Measurements from ENCODE around the gene PIK3R6. TPM values are rescaled to one million over a fixed set of nuclear protein-coding genes. Genes with fewer than 3 reads are reported as not detected.

PIK3R6 gene
- total RNA-seq, 1 experiment from 2014 or later: not detected

DNA sequence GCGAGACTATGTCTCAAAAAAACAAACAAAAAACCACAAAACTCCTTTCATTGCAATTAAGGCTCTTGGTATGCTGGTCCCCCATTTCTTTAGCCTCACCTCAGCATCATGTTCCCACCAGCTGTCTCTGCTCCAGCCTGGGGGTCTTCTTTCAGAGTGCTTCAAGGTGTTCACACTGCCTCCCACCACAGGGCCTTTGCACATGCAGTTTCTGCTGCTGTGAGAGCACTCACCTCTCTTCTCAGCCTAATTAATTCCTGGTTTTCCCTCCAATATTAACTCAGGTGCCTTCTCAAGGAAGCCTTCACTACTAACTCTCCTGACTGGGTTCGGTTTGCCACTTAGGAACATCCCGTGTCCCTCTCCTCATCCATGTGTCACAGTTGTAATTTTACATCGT lies 15.9 kb upstream of the PIK3R6 start:
- TF ChIP-seq, protein P1, sequence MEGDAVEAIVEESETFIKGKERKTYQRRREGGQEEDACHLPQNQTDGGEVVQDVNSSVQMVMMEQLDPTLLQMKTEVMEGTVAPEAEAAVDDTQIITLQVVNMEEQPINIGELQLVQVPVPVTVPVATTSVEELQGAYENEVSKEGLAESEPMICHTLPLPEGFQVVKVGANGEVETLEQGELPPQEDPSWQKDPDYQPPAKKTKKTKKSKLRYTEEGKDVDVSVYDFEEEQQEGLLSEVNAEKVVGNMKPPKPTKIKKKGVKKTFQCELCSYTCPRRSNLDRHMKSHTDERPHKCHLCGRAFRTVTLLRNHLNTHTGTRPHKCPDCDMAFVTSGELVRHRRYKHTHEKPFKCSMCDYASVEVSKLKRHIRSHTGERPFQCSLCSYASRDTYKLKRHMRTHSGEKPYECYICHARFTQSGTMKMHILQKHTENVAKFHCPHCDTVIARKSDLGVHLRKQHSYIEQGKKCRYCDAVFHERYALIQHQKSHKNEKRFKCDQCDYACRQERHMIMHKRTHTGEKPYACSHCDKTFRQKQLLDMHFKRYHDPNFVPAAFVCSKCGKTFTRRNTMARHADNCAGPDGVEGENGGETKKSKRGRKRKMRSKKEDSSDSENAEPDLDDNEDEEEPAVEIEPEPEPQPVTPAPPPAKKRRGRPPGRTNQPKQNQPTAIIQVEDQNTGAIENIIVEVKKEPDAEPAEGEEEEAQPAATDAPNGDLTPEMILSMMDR (conservative IDR thresholded peaks at IDR 0.05): no peak
- H2BK15ac ChIP-seq (ENCODE audit: low read depth, low read length): no peak overlapping the region
- H3K18ac ChIP-seq (ENCODE audit: insufficient read length, low read depth, low read length): no peak overlapping the region
- WGBS (ENCODE audit: extremely low coverage, insufficient read length, low lambda C conversion rate): no CpG with 5 or more reads among the region's 4 CpGs
- H4K91ac ChIP-seq (ENCODE audit: insufficient read length, low read depth, low read length): no peak overlapping the region
- H3K36me3 Mint-ChIP-seq (ENCODE audit: insufficient read depth in 1 of 3, low read depth in 3 of 3): no peaks in the 10 kb centered on the region; a peak in 1 of 7 replicates
- H3K4me3 Mint-ChIP-seq: no peak overlapping the region
- no peaks in the 10 kb centered on the region for H3K9me3 ChIP-seq (ENCODE audit: control insufficient read depth, low read depth, low read length)
- no peak overlapping the region for H2BK5ac ChIP-seq (ENCODE audit: insufficient read length, low read length)
- no peaks in the 10 kb centered on the region; a peak in 1 of 5 replicates for H3K9me3 Mint-ChIP-seq
- H3K4ac ChIP-seq (ENCODE audit: low read depth, low read length): no peak overlapping the region
- H2BK12ac ChIP-seq (ENCODE audit: insufficient read length, low read depth, low read length): no peak overlapping the region
- no peak overlapping the region for H2BK20ac ChIP-seq (ENCODE audit: low read depth, low read length, poor library complexity, severe bottlenecking)
- no peak overlapping the region; a peak in 1 of 7 replicates for H3K27ac Mint-ChIP-seq
- peaks cover 0 to 4% of the 10 kb centered on the region in 2 experiments; a peak in 2 of 4 replicates for H3K4me1 Mint-ChIP-seq
- no peaks in the 10 kb centered on the region for H3K27me3 ChIP-seq (ENCODE audit: insufficient read depth, low read length)
- no peak overlapping the region for H4K5ac ChIP-seq (ENCODE audit: insufficient read length, low read depth, low read length)
- H3K79me2 ChIP-seq (ENCODE audit: insufficient read depth, low read length): no peaks in the 10 kb centered on the region
- no peak overlapping the region for H2AFZ ChIP-seq (ENCODE audit: low read length)
- no peak overlapping the region for H2AK5ac ChIP-seq (ENCODE audit: insufficient read length, low read length)
- no peak overlapping the region for H2BK120ac ChIP-seq (ENCODE audit: low read depth, low read length, poor library complexity, severe bottlenecking)
- H3K79me1 ChIP-seq (ENCODE audit: insufficient read depth, low read depth, low read length, poor library complexity, severe bottlenecking): no peaks in the 10 kb centered on the region
- no peak overlapping the region for H4K8ac ChIP-seq (replicated peaks; ENCODE audit: insufficient read length, low read depth, low read length)
- no peak overlapping the region for H3K56ac ChIP-seq (ENCODE audit: insufficient read length, low read depth, low read length)
- no peak overlapping the region for H3K23ac ChIP-seq (ENCODE audit: insufficient read length, low read depth, low read length)
- no peak overlapping the region for H3T11ph ChIP-seq (ENCODE audit: low read length)
- DNase-seq: peak; percentile 19
- H3K14ac ChIP-seq (ENCODE audit: insufficient read depth, low read length): no peak overlapping the region
- no peak overlapping the region for H3K9ac ChIP-seq (ENCODE audit: extremely low read depth, insufficient read length, low read length)
- H4K20me1 ChIP-seq (ENCODE audit: control insufficient read depth, insufficient read depth, insufficient read length): no peaks in the 10 kb centered on the region
- H3K27ac ChIP-seq (ENCODE audit: insufficient read length, low read depth, low read length): no peak overlapping the region
- no peaks in the 10 kb centered on the region for H3K4me1 ChIP-seq (ENCODE audit: insufficient read depth, low read length)
- no peak overlapping the region for H3K4me2 ChIP-seq (ENCODE audit: insufficient read depth, insufficient read length, low read length)
- H3K27me3 Mint-ChIP-seq (ENCODE audit: low read depth): no peaks in the 10 kb centered on the region; the same call in 1 of the 2 replicates
- H3K23me2 ChIP-seq (ENCODE audit: insufficient read length, low read depth, low read length, poor library complexity, severe bottlenecking): no peaks in the 10 kb centered on the region
